HepG2 (cell line): ENCODE measurements around the gene ZBP1. TPM values are rescaled to one million over a fixed set of nuclear protein-coding genes. Genes with fewer than 3 reads are reported as not detected.

Source experiments
- DR1 ChIP-seq: sonication (generic); formaldehyde crosslinking; IDR thresholded peaks from 2 replicates; pipeline ENCODE4 v1.8.0; 2021; ENCODE audit warnings: mild to moderate bottlenecking, missing genetic modification reagents, inconsistent platforms
- GRHL1 ChIP-seq: sonication (generic); formaldehyde crosslinking; conservative IDR thresholded peaks from 2 replicates; pipeline ENCODE4 v1.8.0; 2022; ENCODE audit warnings: missing genetic modification reagents
- HBP1 ChIP-seq: IDR thresholded peaks from 2 replicates; pipeline ENCODE4 v1.6.1; 2016; ENCODE audit warnings: low read depth, control low read depth
- HCFC1 ChIP-seq: fragments of 150-350 bp; IDR thresholded peaks from 2 replicates; pipeline ENCODE4 v1.6.1; 2014; ENCODE audit warnings: low read depth, low read length
- JUND ChIP-seq: sonication (generic); formaldehyde crosslinking; IDR thresholded peaks from 2 replicates; pipeline ENCODE4 v1.8.0; 2022; ENCODE audit warnings: mild to moderate bottlenecking, missing genetic modification reagents
- MAFF ChIP-seq: IDR thresholded peaks from 2 replicates; pipeline ENCODE4 v1.6.1; 2011; ENCODE audit warnings: low read depth, low read length, improper control_type of control experiment
- SIN3A ChIP-seq: IDR thresholded peaks from 2 replicates; pipeline ENCODE4 v1.6.1; 2011; ENCODE audit warnings: low read depth, mild to moderate bottlenecking, control low read depth, low read length, borderline replicate concordance
- SOX13 ChIP-seq, 3 experiments: fragments of 450-650 bp in 1 of 3; sonication (generic) in 1 of 3; formaldehyde crosslinking in 1 of 3; IDR thresholded peaks in 2 of 3; conservative IDR thresholded peaks in 1 of 3; 2 replicates each; pipeline versions ENCODE4 v1.5.0 to v1.6.1; 2016 to 2020; ENCODE audit warnings: antibody characterized with exemption in 1 of 3, mild to moderate bottlenecking in 1 of 3, missing compliant biosample characterization in 1 of 3, missing genetic modification reagents in 1 of 3, moderate library complexity in 1 of 3
- SP4 ChIP-seq: sonication (generic); formaldehyde crosslinking; IDR thresholded peaks from 2 replicates; pipeline ENCODE4 v1.8.1; 2023; ENCODE audit warnings: mild to moderate bottlenecking, missing genetic modification reagents
- TARDBP ChIP-seq: sonication (generic); formaldehyde crosslinking; IDR thresholded peaks from 2 replicates; pipeline ENCODE4 v1.8.0; 2022; ENCODE audit warnings: mild to moderate bottlenecking, missing genetic modification reagents
- TCF7 ChIP-seq: sonication (generic); IDR thresholded peaks from 2 replicates; pipeline ENCODE4 v1.6.1; 2016; ENCODE audit warnings: antibody characterized with exemption, low read depth
- USF2 ChIP-seq, 2 experiments: sonication (generic) in 1 of 2; formaldehyde crosslinking in 1 of 2; IDR thresholded peaks; 2 replicates each; pipeline versions ENCODE4 v1.5.1 to v1.6.1; 2011 to 2020; ENCODE audit warnings: borderline replicate concordance in 1 of 2, low read depth in 1 of 2, low read length in 1 of 2, mild to moderate bottlenecking in 1 of 2, missing genetic modification reagents in 1 of 2, moderate library complexity in 1 of 2
- ZBTB39 ChIP-seq: sonication (generic); formaldehyde crosslinking; IDR thresholded peaks from 2 replicates; pipeline ENCODE4 v1.5.0; 2020; ENCODE audit warnings: missing genetic modification reagents
- ZMYM4 ChIP-seq: sonication (generic); formaldehyde crosslinking; IDR thresholded peaks from 2 replicates; pipeline ENCODE4 v1.8.1; 2023; ENCODE audit warnings: mild to moderate bottlenecking, missing genetic modification reagents
- ZNF230 ChIP-seq: sonication (generic); formaldehyde crosslinking; IDR thresholded peaks from 2 replicates; pipeline ENCODE4 v1.4.0; 2020; ENCODE audit warnings: mild to moderate bottlenecking, missing genetic modification reagents
- ZNF577 ChIP-seq: sonication (generic); formaldehyde crosslinking; IDR thresholded peaks from 2 replicates; pipeline ENCODE4 v1.4.0; 2020; ENCODE audit warnings: mild to moderate bottlenecking, low read depth, missing genetic modification reagents, borderline replicate concordance
- ZNF639 ChIP-seq: conservative IDR thresholded peaks from 2 replicates; pipeline ENCODE4 v1.6.1; 2018; ENCODE audit warnings: missing genetic modification reagents
- ZNF709 ChIP-seq: sonication (generic); formaldehyde crosslinking; IDR thresholded peaks from 2 replicates; pipeline ENCODE4 v1.5.0; 2020; ENCODE audit warnings: mild to moderate bottlenecking, missing genetic modification reagents
- polyA plus RNA-seq, 8 experiments: library from polyadenylated mRNA; depleted of rRNA in 3 of 8; stranded (reverse) in 7 of 8; unstranded in 1 of 8; fragments of >200 nt; fragmentation: Illumina TruSeq in 4 of 8; extraction: Trizol in 4 of 8; gene quantifications; 2 replicates each; pipeline versions ENCODE4 v1.2.1 to v1.2.3, GENCODE V29; 2011 to 2016; ENCODE audit warnings: low read depth in 4 of 8, missing spikeins in 1 of 8, mixed read lengths in 1 of 8; ENCODE audit not compliant: insufficient read depth in 1 of 8
- total RNA-seq, 5 experiments: library from RNA; depleted of rRNA; stranded (reverse); fragments of >200 nt; fragmentation: Illumina TruSeq; extraction: Trizol; gene quantifications; 2 replicates each; pipeline ENCODE4 v1.2.3, GENCODE V29; 2016; ENCODE audit warnings: low read depth in 1 of 5

ZBP1 gene
- total and polyA plus RNA-seq, 2 of the 13 experiments (the other 11 are each of a cell fraction or from before 2014, with no cell fraction given), result not detected

- 0 out of 2 replicates have a peak, but pooled peaks have one; percentile 55 for TF ChIP-seq SIN3A
- TF ChIP-seq HCFC1, result no peak
- TF ChIP-seq USF2 (IDR thresholded peaks at IDR 0.05; ENCODE audit: low read depth, low read length), result no peak
- TF ChIP-seq USF2 (CRISPR knock-in tag; IDR thresholded peaks at IDR 0.05; ENCODE audit: borderline replicate concordance), result no peak
- TF ChIP-seq TCF7, result peak; percentile 29; the same call in 1 of the 2 replicates
- peak; percentile 41; the same call in 1 of the 2 replicates for TF ChIP-seq TARDBP
- TF ChIP-seq ZNF577 (CRISPR knock-in tag), result no peak
- no peak for TF ChIP-seq SP4 (CRISPR knock-in tag)
- TF ChIP-seq ZNF639, result no peak
- 0 out of 2 replicates have a peak, but pooled peaks have one; percentile 10 for TF ChIP-seq ZMYM4 (CRISPR knock-in tag)
- TF ChIP-seq DR1, result no peak
- peak; percentile 87 for TF ChIP-seq HBP1 (CRISPR knock-in tag)
- no peak for TF ChIP-seq ZBTB39 (CRISPR knock-in tag)
- TF ChIP-seq SOX13 (IDR thresholded peaks at IDR 0.05), result no peak
- TF ChIP-seq SOX13 (CRISPR knock-in tag; conservative IDR thresholded peaks at IDR 0.05 in 1 of 2, IDR thresholded peaks at IDR 0.05 in 1 of 2), result peak in 1 of 2 experiments; percentile 20; a peak in 1 of 4 replicates
- TF ChIP-seq ZNF709 (CRISPR knock-in tag), result no peak
- 0 out of 2 replicates have a peak, but pooled peaks have one; percentile 38 for TF ChIP-seq ZNF230 (CRISPR knock-in tag)
- TF ChIP-seq JUND (CRISPR knock-in tag), result peak; percentile 86
- 0 out of 2 replicates have a peak, but pooled peaks have one; percentile 12 for TF ChIP-seq MAFF
- TF ChIP-seq GRHL1 (CRISPR knock-in tag), result no peak
Observed at GRCh38 chr20:57558614-57559288, 61.5 kb downstream of the ZBP1 start (continued).
